ENCODE results near the gene UVSSA. TPM values are rescaled to one million over a fixed set of nuclear protein-coding genes. Genes with fewer than 3 reads are reported as not detected.

UVSSA gene
- total and polyA plus RNA-seq, 8 donors = 4.1 to 103 (median 25.3) TPM

- no peak for DNase-seq
- H3K36me3 ChIP-seq = peaks cover 44 to 68% (median 66%) of the 10 kb centered on the region in 4 donors
- WGBS, 5 donors = 96 to 97% (median 97%) methylated on average over 38 of the region's 38 CpGs
Observed at GRCh38 chr4:1339489-1339888, 7.5 kb upstream of the UVSSA start.

GRCh38 chr4:1340181-1340747 lies 6.7 kb upstream of the UVSSA start:
- no peaks in the 10 kb centered on the region for H3K9me3 ChIP-seq
- DNase-seq = no peak
- peaks cover 44 to 60% (median 58%) of the 10 kb centered on the region in 4 donors for H3K36me3 ChIP-seq
- H3K4me1 ChIP-seq = peaks cover 4 to 13% (median 12%) of the 10 kb centered on the region in 4 donors
- 81 to 96% (median 92%) methylated on average over 17 to 29 of the region's 29 CpGs for WGBS, 5 donors
- no peak overlapping the region for H3K27ac ChIP-seq
- no peak overlapping the region for H3K4me3 ChIP-seq
- no peak for TF ChIP-seq EP300 (IDR thresholded peaks at IDR 0.05)
- TF ChIP-seq CTCF (IDR thresholded peaks at IDR 0.05) = no peak
- TF ChIP-seq POLR2AphosphoS5 (IDR thresholded peaks at IDR 0.05) = no peak
- TF ChIP-seq POLR2A (IDR thresholded peaks at IDR 0.05) = no peak
- no peaks in the 10 kb centered on the region for H3K27me3 ChIP-seq
- intact Hi-C loops (cut with DNase I; ENCODE audit: low total_unique reads) = no loop called here

More at GRCh38 chr4:1339489-1339888, 7.5 kb upstream of the UVSSA start:
- H3K27ac ChIP-seq = no peak overlapping the region
- H3K9me3 ChIP-seq = no peaks in the 10 kb centered on the region
- H3K4me1 ChIP-seq = peaks cover 0 to 5% (median 4%) of the 10 kb centered on the region in 4 donors
- intact Hi-C loops (cut with DNase I; ENCODE audit: low total_unique reads) = loop anchor here (10.0 kb wide), 1 partner anchor 85 kb away; no protein-coding TSS in a partner anchor
- no peak for TF ChIP-seq EP300 (IDR thresholded peaks at IDR 0.05)
- no peak for TF ChIP-seq CTCF (IDR thresholded peaks at IDR 0.05)
- no peak for TF ChIP-seq POLR2AphosphoS5 (IDR thresholded peaks at IDR 0.05)
- TF ChIP-seq POLR2A (IDR thresholded peaks at IDR 0.05) = no peak
- H3K27me3 ChIP-seq = no peaks in the 10 kb centered on the region
- no peak overlapping the region for H3K4me3 ChIP-seq

GRCh38 chr4:1340861-1341260 lies 6.1 kb upstream of the UVSSA start:
- Histone ChIP-seq H3K4me3 (no peak overlapping the region), H3K36me3 (peaks cover 44 to 59% (median 57%) of the 10 kb centered on the region in 4 donors), H3K27me3 (no peaks in the 10 kb centered on the region), H3K27ac (no peak overlapping the region), H3K9me3 (no peaks in the 10 kb centered on the region), H3K4me1 (peaks cover 4 to 19% (median 18%) of the 10 kb centered on the region in 4 donors)
- intact Hi-C loops (cut with DNase I; ENCODE audit: low total_unique reads) = no loop called here
- no peak for DNase-seq
- TF ChIP-seq CTCF (IDR thresholded peaks at IDR 0.05) (no peak), EP300 (IDR thresholded peaks at IDR 0.05) (no peak), POLR2AphosphoS5 (IDR thresholded peaks at IDR 0.05) (no peak), POLR2A (IDR thresholded peaks at IDR 0.05) (no peak)
- whole genome bisulfite sequencing, 5 donors = 94 to 98% (median 95%) methylated on average over 20 of the region's 20 CpGs

- intact Hi-C loops (cut with DNase I; ENCODE audit: low total_unique reads) = no loop called here
- no peak for DNase-seq
- 93 to 100% (median 100%) methylated on average over 1 of the region's 1 CpG for WGBS, 5 donors
- Histone ChIP-seq H3K4me1 (peaks cover 4 to 25% (median 21%) of the 10 kb centered on the region in 4 donors), H3K9me3 (no peaks in the 10 kb centered on the region), H3K27ac (no peak overlapping the region), H3K27me3 (no peaks in the 10 kb centered on the region), H3K4me3 (no peak overlapping the region), H3K36me3 (peaks cover 38 to 48% (median 46%) of the 10 kb centered on the region in 4 donors)
- TF ChIP-seq POLR2A (IDR thresholded peaks at IDR 0.05) = no peak
- TF ChIP-seq EP300 (IDR thresholded peaks at IDR 0.05) = no peak
- no peak for TF ChIP-seq POLR2AphosphoS5 (IDR thresholded peaks at IDR 0.05)
- TF ChIP-seq CTCF (IDR thresholded peaks at IDR 0.05) = no peak
Observed at GRCh38 chr4:1342003-1342402, 5.0 kb upstream of the UVSSA start.

Data from stomach (tissue), 9 donors.